HG02981 (cell line): ENCODE results near the gene VAMP4.
"Not testable (repeated sequence)": the region's sequence is repeated elsewhere in the genome, so short reads cannot be mapped to it uniquely, and the experiment has no call there.

Experiments
- ATAC-seq: cut with Tn5 transposase; IDR thresholded peaks from one replicate; pipeline ENCODE4 v1.9.1; 2021; ENCODE audit warnings: mild to moderate bottlenecking, moderate library complexity; ENCODE audit not compliant: unreplicated experiment

The VAMP4 gene

GRCh38 chr1:171707583-171707982 lies 34.3 kb downstream of the VAMP4 start:
- no peak for ATAC-seq

- no peak for ATAC-seq
Observed at GRCh38 chr1:171702598-171702997, 39.3 kb downstream of the VAMP4 start.

GRCh38 chr1:171699531-171699930 lies 42.3 kb downstream of the VAMP4 start:
- ATAC-seq = no peak

- ATAC-seq = not testable (repeated sequence)
Observed at GRCh38 chr1:171695772-171696171, 46.1 kb downstream of the VAMP4 start.

- ATAC-seq = not testable (repeated sequence)
Observed at GRCh38 chr1:171693541-171693940, 48.3 kb downstream of the VAMP4 start.

- no peak for ATAC-seq
Observed at GRCh38 chr1:171683870-171684269, 58.0 kb downstream of the VAMP4 start.

- ATAC-seq = no peak
Observed at GRCh38 chr1:171680339-171680738, 61.5 kb downstream of the VAMP4 start.

- ATAC-seq = no peak
Observed at GRCh38 chr1:171676823-171677222, 65.0 kb downstream of the VAMP4 start.

- ATAC-seq = no peak
Observed at GRCh38 chr1:171674431-171675405, 67.1 kb downstream of the VAMP4 start.

- ATAC-seq = no peak
Observed at GRCh38 chr1:171670739-171671138, 71.1 kb downstream of the VAMP4 start.

GRCh38 chr1:171668372-171668771 lies 73.5 kb downstream of the VAMP4 start:
- ATAC-seq = no peak

- ATAC-seq = no peak
Observed at GRCh38 chr1:171666114-171666769, 75.6 kb downstream of the VAMP4 start.

- no peak for ATAC-seq
Observed at GRCh38 chr1:171664976-171665375, 76.9 kb downstream of the VAMP4 start.

GRCh38 chr1:171663854-171664575 lies 77.8 kb downstream of the VAMP4 start:
- ATAC-seq = no peak

- no peak for ATAC-seq
Observed at GRCh38 chr1:171663036-171663853, 78.6 kb downstream of the VAMP4 start.

GRCh38 chr1:171661076-171661650 lies 80.7 kb downstream of the VAMP4 start:
- no peak for ATAC-seq

- not testable (repeated sequence) for ATAC-seq
Observed at GRCh38 chr1:171656206-171656605, 85.7 kb downstream of the VAMP4 start.

- no peak for ATAC-seq
Observed at GRCh38 chr1:171655746-171656116, 86.1 kb downstream of the VAMP4 start.

GRCh38 chr1:171654942-171655745 lies 86.7 kb downstream of the VAMP4 start:
- peak; percentile 46 for ATAC-seq
